ENCODE data around the gene CNTN2. TPM values are rescaled to one million over a fixed set of nuclear protein-coding genes. Genes with fewer than 3 reads are reported as not detected.
A peak's percentile ranks its signal among the peaks of the same experiment; 100 is the strongest.

CNTN2 gene
- total and polyA plus RNA-seq, 2 of the 8 experiments (the other 6 are each of a cell fraction or from before 2014, with no cell fraction given) = 1.2 to 3.9 TPM

GRCh38 chr1:205025239-205025638 is 17.8 kb upstream of the CNTN2 start:
- H3K4me2 ChIP-seq (ENCODE audit: insufficient read depth in 1 of 2, low read depth in 2 of 2, low read length in 2 of 2) = no peak overlapping the region
- H2BK12ac ChIP-seq (ENCODE audit: low read depth, low read length) = 0 out of 2 replicates have a peak overlapping the region, but pooled peaks have one; percentile 75
- peak overlapping the region; percentile 75; the same call in 1 of the 2 replicates for H2BK20ac ChIP-seq (ENCODE audit: low read length)
- peak overlapping the region; percentile 98; the same call in 1 of the 2 replicates for H2BK15ac ChIP-seq (ENCODE audit: low read length)
- no peak overlapping the region for H3K14ac ChIP-seq (ENCODE audit: insufficient read length)
- H3K27ac ChIP-seq (ENCODE audit: low read depth, low read length) = no peak overlapping the region
- peaks cover 2% of the 10 kb centered on the region; the same call in 1 of the 2 replicates for H3K23me2 ChIP-seq (ENCODE audit: low read depth, low read length)
- H4K20me1 ChIP-seq (replicated peaks in 1 of 2; ENCODE audit: control insufficient read depth in 1 of 2, insufficient read depth in 2 of 2, low read length in 2 of 2) = no peaks in the 10 kb centered on the region
- ChIA-PET POLR2A (ENCODE audit: partially characterized antibody) (no interaction called here), CTCF (ENCODE audit: partially characterized antibody) (interaction anchor here (0.6 to 33.2 kb wide), 8 partner anchors 9 to 392 kb away, joined by 3 to 531 read pairs (median 8); no protein-coding TSS in a partner anchor)
- WGBS, 2 experiments (ENCODE audit: extremely low coverage in 1 of 2, insufficient coverage in 1 of 2, insufficient read length in 1 of 2, insufficient replicate concordance in 2 of 2, low coverage in 1 of 2, low lambda C conversion rate in 2 of 2, missing lambda C conversion rate in 1 of 2) = 90% methylated on average over 16 of the region's 16 CpGs; no CpG with 5 or more reads in 1 of the 2 experiments
- peak overlapping the region; percentile 80 for H3K4ac ChIP-seq (replicated peaks; ENCODE audit: insufficient read length, low read depth, low read length)
- DNase-seq (ENCODE audit: low read depth in 1 of 2, low spot score in 2 of 2) (no peak), FAIRE-seq (no peak)
- H3K4me1 ChIP-seq (replicated peaks in 1 of 4; ENCODE audit: control insufficient read depth in 3 of 4, insufficient read depth in 4 of 4, low read length in 3 of 4) = peaks cover 0 to 4% (median 3%) of the 10 kb centered on the region in 4 experiments; a peak in 5 of 7 replicates
- H4K5ac ChIP-seq (ENCODE audit: insufficient read length, low read depth, low read length) = no peak overlapping the region
- no peak overlapping the region for H3K4me3 ChIP-seq (ENCODE audit: extremely low read depth in 1 of 4, insufficient read depth in 2 of 4, low read depth in 3 of 4, low read length in 4 of 4)
- H2BK120ac ChIP-seq (replicated peaks; ENCODE audit: low read depth, low read length) = no peak overlapping the region
- no peak overlapping the region for H2AFZ ChIP-seq (ENCODE audit: low read length)
- H3K79me1 ChIP-seq (ENCODE audit: low read depth, low read length) = no peaks in the 10 kb centered on the region
- H2AK5ac ChIP-seq (ENCODE audit: low read depth, low read length) = peak overlapping the region; percentile 97
- H3K18ac ChIP-seq (ENCODE audit: extremely low read depth, low read length) = no peak overlapping the region
- no peak overlapping the region for H2BK5ac ChIP-seq (ENCODE audit: low read depth, low read length)
- no peak overlapping the region for H3K9ac ChIP-seq (replicated peaks in 1 of 4; ENCODE audit: extremely low read depth in 1 of 4, low read depth in 3 of 4, low read length in 3 of 4)
- H3K27me3 ChIP-seq (replicated peaks in 1 of 4; ENCODE audit: control insufficient read depth in 3 of 4, extremely low read depth in 1 of 4, insufficient read depth in 3 of 4, low read length in 3 of 4) = no peaks in the 10 kb centered on the region
- H3K36me3 ChIP-seq (ENCODE audit: control insufficient read depth in 2 of 4, insufficient read depth in 4 of 4, low read length in 3 of 4) = no peaks in the 10 kb centered on the region
- no peak overlapping the region for H3K56ac ChIP-seq (replicated peaks; ENCODE audit: insufficient read length, low read depth, low read length)
- H4K8ac ChIP-seq (ENCODE audit: extremely low read depth, insufficient read depth, low read length) = no peak overlapping the region; the same call in 1 of the 2 replicates
- H4K91ac ChIP-seq (replicated peaks; ENCODE audit: insufficient read length, low read length) = peak overlapping the region; percentile 91
- H3K9me3 ChIP-seq (ENCODE audit: insufficient read depth in 2 of 2, low read depth in 1 of 2, low read length in 1 of 2) = no peaks in the 10 kb centered on the region
- no peaks in the 10 kb centered on the region for H3K79me2 ChIP-seq (ENCODE audit: control insufficient read depth in 1 of 2, insufficient read depth in 2 of 2, low read length in 2 of 2)
- H3K23ac ChIP-seq (ENCODE audit: insufficient read length) = no peak overlapping the region
- no peak for TF ChIP-seq JUN (IDR thresholded peaks at IDR 0.05; ENCODE audit: low read depth, low read length)

Data from H1 (cell line).